GM19099 (cell line): ENCODE measurements around the gene UTP18.

Source experiments
- POLR2A ChIP-seq: IDR thresholded peaks from 3 replicates; pipeline ENCODE4 v1.6.1; 2011; ENCODE audit warnings: low read depth; ENCODE audit not compliant: insufficient read length; ENCODE audit errors: extremely low read depth

UTP18 gene

DNA sequence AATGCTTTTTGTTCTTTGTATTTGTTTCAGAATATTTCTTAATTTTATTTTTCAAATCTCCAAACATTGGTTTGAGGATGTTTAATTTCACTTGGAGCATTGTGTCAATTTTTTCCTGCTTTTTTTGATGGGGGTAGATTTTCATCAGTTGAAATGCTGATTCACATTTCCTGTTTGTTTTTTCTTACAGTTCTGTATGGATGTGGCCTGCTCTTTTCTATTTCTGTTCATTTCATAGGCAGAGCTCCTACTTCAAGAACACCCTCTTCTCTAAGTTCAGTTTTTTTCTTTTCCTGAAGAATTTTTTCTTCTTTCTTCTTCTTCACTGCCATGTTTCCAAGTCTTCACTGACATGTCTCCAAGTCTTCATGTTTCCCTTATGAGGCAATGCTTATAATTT is 9.3 kb upstream of the UTP18 start:
- no peak for TF ChIP-seq POLR2A

DNA sequence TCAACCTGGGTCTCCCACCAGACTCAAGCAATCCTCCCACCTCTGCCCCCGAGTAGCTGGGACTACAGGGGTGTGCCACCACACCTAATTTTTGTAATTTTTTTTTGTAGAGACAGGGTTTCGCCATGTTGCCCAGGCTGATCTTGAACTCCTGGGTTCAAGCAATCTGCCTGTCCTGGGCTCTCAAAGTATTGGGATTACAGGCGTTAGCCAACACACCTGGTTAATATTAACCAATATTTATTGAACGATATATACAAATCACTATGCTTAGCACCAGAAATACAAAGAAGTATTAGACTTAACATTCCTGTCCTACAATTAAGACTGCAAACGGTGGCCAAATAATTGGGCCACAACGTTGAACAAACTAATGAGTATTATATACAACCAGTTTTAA is 4.7 kb upstream of the UTP18 start:
- TF ChIP-seq POLR2A: no peak

DNA sequence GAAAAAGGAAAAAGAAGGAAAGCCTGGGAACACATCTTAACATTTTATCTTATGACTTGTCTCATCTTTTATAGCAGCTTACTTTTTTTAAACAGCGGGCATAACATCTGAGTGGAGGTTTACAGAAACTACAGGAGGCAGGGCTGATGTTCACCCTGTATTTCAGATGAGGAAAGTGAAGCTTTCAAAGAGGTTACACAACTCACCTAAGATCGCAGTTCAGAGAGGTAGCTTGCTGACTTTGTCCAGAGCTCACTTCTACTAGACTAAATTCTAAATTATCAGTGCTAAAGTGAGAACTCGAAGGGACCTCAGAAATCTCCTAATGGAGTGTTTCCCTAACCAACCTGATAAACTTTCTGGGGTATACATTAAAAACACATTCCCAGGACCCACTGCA is 4.2 kb upstream of the UTP18 start:
- no peak for TF ChIP-seq POLR2A

DNA sequence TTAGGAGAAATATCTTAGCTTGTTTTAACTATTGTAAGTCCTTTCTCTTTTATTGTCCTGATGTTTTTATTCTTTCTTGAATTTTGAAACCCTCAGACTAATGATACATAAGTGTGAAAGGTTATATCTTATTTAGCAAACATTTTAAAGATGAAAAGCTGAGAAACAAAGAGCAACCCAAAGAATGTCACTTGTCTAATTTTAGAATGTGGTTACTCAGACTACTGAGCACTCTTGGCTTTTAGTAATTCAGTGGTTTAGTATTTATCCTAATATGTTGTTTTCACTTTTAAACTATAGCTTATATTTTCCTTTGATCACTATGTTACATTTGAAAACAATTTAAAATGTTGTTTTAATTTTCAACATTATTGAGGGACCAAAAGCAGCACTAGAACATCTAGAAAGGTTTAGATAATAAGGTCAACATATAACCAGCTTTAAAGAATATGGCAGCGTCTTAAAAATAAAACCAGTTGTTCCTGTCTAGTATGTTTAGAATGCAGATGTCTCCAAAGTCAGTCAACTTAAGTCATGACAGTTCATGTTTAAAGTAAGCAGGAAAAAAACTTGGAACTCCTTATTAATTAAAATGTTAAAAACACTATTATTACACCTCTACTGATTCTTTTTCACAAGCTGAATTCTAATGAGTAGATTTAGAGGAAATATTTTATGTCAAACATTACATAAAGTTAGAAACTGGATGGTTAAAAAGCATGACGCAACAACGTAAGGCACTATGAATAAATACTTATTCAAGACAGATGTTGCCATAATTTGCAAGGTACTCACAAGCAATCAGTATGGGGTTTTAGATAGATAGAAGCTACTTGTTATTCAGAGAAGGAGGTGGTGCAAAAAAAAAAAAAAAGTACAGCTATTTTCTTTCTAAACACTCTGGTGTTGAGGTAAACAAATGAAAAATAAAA is 2.9 kb upstream of the UTP18 start:
- TF ChIP-seq POLR2A: no peak

DNA sequence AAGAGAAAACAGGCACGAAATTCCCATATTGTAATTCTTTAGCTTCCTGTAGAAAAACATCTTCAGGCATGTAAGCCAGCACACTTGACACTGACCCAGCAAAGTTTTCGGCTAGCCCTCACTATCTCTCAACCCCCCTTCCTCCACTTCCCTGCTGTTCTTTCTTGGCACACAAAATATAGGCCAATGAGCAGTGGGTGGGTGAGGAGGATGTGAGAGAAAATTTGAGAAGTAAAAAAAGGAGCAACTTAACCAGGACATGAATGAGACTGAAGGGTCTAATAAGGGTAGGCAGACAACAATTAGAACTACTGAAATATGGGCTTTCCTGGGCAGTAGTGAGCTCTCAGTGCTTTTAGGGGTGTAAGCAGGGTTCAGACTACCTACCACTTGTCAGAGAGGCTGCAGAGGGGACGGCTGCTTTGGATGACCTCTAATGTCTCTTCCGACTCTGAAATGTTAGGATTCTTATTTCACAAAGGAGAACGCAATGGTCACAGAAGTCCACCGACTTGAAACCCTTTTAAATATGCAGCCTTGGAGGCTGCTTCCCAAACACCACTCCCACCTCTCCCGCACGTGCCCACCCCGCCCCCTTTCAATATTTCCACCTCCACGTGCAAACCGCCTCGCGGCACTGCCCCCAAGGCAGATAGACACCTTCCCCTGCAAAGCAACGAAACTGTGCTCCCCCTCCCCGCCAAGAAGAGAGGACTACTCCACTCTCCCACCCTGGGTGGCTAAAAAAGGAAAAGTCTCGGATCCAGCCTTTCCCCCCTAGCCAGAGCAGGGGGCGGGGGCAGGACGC is 1.4 kb upstream of the UTP18 start:
- TF ChIP-seq POLR2A: no peak

DNA sequence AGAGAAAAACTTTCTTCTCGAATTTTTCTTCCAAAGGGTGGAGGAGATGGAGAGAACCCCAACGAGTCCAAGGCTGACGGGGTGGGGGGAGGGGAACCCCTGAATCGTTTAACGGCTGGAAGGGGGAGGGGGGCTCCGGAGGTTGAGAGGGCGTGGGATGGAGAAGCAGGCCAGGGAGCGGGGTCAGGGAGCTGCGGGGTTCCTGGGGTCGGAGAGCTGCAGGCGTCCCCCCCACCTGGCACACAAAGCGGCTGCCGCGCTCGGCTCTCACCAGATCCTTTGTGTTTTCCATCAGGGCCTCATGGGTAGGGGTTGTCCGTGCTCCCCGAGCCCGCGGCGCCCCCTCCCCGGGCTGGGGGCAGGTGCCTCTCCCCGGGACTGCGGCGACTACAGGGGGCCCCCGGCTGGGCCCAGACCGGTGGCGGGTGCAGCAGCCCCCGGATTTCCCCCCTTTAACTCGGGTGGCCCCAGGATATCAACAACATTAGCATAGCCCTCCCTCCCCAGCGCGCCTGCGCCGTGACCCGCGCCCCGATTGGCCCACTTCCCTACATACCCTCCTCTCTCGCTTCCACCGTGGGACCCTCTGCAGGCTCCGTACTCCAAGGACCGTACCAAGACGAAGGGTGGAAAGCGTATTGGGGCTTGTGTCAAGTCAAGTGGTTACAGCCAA is 646 bp upstream of the UTP18 start, which contains the start of gene MBTD1:
MBTD1 (minus strand) TSS at position 486 of the 673 bp plus-strand sequence. CDS start 34,888 bp downstream, outside the sequence.
- TF ChIP-seq POLR2A: no peak

DNA sequence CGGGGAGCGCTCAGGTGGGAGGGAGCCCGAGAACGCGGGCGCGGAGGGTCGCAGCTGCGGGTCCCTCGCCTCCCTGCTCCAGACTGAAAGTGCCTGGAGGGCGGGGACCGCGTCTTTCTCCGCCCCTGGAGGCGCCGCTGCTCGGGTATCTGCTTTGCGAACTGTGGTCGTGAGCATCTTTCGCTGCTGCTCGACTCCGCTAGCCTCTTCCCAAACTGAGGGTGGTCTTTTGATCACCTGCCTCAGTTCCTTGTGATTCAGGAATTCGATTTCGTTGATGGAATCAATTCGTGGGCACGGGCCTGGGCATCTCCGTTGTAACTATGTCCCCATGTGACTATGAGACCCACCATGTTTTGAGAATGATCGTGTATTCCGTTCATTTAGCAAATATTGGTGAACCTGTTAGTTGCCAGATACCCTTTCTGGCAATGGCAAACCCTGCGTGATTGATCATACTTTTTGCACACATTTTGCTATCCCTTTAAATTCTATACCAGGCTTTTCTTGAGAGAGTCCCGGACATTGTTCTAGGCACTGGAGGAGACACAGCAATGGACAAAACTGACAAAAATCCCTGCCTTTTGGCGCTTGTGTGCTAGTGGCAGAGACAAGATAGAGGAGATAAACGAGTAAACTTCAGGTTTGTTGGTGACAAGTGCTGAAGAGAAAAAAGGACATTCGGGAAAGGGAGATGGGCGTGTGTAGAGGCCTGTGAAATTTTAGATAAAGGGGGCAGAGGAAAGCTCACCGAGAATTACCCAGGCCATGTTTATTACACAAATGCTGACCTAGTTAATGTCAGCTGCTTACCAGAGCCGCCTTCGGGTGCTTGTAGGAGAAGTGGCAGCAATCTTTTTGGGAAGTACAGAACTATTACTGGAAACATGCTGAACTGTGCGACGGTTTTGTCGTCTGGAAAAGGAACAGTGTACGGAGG is 948 bp downstream of the UTP18 start:
- TF ChIP-seq POLR2A: no peak

DNA sequence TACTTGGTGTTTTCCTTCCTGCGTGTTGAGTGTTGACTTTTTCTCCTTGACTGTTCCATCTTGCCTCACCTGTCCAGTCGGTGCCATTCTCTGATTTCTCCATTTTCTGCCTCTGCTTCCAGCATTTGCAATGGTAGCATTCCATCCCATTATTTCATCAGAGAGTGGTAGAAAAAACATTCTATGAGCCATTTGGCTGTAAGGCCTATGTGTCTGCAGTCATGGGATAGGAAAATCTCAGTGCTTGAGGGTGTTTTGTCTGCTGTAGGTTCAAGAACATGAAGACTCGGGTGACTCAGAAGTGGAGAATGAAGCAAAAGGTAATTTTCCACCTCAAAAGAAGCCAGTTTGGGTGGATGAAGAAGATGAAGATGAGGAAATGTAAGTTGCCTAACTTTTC is 2.7 kb downstream of the UTP18 start:
- no peak for TF ChIP-seq POLR2A

DNA sequence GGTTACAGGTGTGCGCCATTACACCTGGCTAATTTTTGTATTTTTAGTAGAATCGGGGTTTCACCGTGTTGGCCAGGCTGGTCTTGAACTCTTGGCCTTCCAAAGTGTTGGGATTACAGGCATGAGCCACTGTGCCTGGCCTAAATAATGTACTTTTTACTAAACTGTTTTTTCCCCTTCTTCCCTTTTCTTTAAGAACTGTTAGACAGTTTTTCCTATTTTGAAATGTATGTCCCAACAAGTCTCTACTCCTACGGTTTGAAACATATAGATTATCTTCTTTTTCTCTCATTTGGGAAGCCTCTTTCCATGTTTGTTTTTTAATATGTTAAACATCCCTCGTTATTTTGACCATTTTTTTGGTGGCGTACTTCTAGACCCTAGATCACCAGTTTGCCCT is 9.6 kb downstream of the UTP18 start:
- TF ChIP-seq POLR2A: no peak

DNA sequence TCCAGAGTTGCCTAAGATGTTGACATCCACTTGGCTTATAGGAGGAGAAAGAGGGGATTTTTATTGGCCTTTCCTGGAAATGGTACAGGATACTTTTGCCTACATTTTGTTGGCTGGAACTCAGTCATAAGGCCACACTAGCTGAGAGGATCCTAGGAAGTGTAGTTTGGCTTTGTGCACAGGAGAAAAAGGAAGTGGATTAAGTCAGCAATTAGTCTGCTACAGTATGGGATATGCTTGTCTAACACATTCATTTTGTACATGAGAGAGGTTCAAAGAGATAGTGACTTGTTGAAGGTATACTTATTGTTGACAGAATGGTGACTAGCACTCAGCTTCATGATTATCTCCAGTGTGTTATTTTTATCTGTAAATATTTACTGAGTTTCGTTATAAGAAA is 10.3 kb downstream of the UTP18 start:
- TF ChIP-seq POLR2A: no peak

DNA sequence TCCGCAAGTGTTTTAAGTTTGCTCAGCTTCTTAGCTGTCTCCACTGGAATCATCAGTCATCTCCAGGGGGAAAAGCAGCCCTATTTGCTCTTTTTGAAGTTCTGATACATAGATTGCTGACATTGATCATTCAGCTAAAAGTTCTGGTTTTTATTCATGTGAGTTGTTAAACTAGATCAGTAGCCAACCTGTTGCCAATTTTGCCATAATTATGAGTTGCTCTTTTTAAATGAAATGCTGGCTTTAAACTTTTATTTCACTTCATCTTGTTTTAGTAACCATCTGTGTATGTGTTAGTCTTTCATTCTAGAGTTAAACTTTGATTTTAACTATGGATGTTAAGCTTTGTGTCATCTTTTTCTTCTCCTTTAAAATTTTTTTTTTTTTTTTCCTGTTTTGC is 12.5 kb downstream of the UTP18 start:
- no peak for TF ChIP-seq POLR2A

DNA sequence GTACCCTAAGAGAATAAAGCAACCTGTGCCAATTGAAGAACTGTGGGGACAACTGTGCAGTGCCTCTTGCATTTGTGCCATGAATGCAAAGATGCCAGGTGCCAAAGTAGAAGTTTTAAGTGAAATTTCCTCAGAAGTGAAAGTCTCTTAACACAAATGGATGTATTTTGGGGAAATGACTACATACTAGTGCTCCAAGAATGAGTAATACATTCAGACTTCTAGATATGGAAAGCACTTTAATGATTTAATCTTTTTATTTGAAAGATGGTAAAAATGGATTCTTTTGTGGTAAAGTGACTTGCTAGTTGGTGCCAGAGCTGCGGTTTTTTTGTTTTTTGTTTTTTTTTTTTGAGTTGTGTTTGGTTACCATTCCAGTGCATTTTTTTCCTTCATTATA is 15.0 kb downstream of the UTP18 start:
- no peak for TF ChIP-seq POLR2A

DNA sequence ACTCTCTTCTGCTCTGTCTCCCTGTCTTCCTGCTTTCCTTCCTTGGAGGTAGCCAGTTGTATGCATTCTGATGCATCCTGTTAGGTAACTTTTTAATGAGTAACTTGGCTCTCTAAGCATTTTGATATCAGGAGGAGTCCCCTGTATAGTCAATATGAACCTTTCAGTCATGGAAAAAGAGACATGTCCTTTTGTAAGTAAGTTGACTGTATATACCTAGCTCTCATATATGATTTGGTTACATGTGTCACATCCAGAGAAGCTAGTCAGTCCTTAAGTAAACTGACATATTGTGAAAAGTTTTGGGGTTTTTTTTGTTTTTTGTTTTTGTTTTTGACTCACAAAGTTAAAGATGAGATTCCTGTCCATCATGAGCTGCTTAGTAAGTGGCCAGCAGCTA is 18.8 kb downstream of the UTP18 start:
- TF ChIP-seq POLR2A: no peak

DNA sequence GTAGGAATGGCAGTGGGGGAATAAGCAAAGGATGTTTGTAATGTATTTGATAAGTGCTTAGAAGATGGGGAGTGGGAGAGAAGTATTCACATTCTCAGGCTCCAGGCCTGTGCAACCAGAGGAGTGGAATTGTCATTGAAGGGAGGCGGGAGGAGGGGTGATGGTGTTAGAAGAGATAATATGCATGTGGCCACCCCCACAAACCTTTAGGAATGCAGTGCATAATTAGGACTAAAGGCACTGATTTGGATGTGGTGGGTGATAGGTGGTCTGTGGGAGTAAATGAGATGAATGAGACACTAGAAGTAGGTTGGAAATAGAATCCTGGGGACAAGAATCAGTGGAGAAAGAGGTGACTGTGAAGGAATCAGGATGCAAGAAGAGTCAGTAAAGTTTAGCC is 27.1 kb downstream of the UTP18 start:
- TF ChIP-seq POLR2A: no peak
